Measurements from ENCODE around the gene LRRC8C.

LRRC8C gene

DNA sequence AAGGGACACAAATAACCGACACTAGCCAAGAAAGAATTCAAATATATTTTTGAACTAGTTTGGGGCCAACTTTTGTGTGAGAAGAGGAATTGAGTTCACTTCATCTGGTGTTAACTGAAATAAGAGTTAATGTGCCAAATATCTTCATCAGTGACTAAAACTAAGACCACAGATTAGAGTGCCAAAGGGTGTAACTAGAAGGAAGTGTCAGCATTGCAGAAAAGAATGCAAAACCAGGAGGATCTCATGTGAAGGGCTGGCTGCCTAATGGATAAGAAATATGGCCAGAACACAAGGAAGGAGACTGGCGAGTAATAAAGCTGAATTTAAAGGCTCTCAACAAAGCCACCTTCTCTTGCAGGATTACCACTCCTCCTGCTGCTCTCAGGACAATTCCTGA lies 126.1 kb downstream of the LRRC8C start:
- Histone ChIP-seq H3K4me2 (ENCODE audit: low read depth, low read length, poor library complexity, severe bottlenecking) (no peak overlapping the region), H3K27ac (ENCODE audit: low read depth, low read length) (no peak overlapping the region)
- TF ChIP-seq EZH2phosphoT487 (conservative IDR thresholded peaks at IDR 0.05; ENCODE audit: low read length), result no peak
- TF ChIP-seq CTCF (IDR thresholded peaks at IDR 0.05; ENCODE audit: insufficient read depth, low read length, poor library complexity, severe bottlenecking), result no peak

GRCh38 chr1:89760496-89760895 lies 127.6 kb downstream of the LRRC8C start:
- H3K4me3 ChIP-seq (ENCODE audit: insufficient read depth, low read length, poor library complexity, severe bottlenecking), result no peak overlapping the region
- H3K36me3 ChIP-seq (ENCODE audit: low read length), result no peaks in the 10 kb centered on the region
- H4K20me1 ChIP-seq (ENCODE audit: low read depth, low read length), result no peaks in the 10 kb centered on the region
- no peak for TF ChIP-seq CTCF (IDR thresholded peaks at IDR 0.05; ENCODE audit: insufficient read depth, low read length, poor library complexity, severe bottlenecking)
- no peak for TF ChIP-seq EZH2phosphoT487 (conservative IDR thresholded peaks at IDR 0.05; ENCODE audit: low read length)
- H3K9me3 ChIP-seq (ENCODE audit: insufficient read depth, low read length), result no peaks in the 10 kb centered on the region
- H3K27ac ChIP-seq (ENCODE audit: low read depth, low read length), result no peak overlapping the region
- no peak overlapping the region for H3K9ac ChIP-seq (ENCODE audit: low read length)
- H3F3A ChIP-seq (ENCODE audit: insufficient read depth), result no peaks in the 10 kb centered on the region
- no peaks in the 10 kb centered on the region for H3K79me2 ChIP-seq (ENCODE audit: insufficient read depth, low read length)
- H3K9me2 ChIP-seq (replicated peaks; ENCODE audit: insufficient read depth, low read length), result no peaks in the 10 kb centered on the region
- no peak overlapping the region for H3K4me2 ChIP-seq (ENCODE audit: low read depth, low read length, poor library complexity, severe bottlenecking)
- H2AFZ ChIP-seq (ENCODE audit: low read depth, low read length, severe bottlenecking), result no peak overlapping the region
- no peaks in the 10 kb centered on the region for H3K27me3 ChIP-seq (ENCODE audit: low read length)

More for the DNA sequence above, 126.1 kb downstream of the LRRC8C start:
- no peaks in the 10 kb centered on the region for H3K9me2 ChIP-seq (replicated peaks; ENCODE audit: insufficient read depth, low read length)
- no peak overlapping the region for H2AFZ ChIP-seq (ENCODE audit: low read depth, low read length, severe bottlenecking)
- no peak overlapping the region for H3K9ac ChIP-seq (ENCODE audit: low read length)
- H3K79me2 ChIP-seq (ENCODE audit: insufficient read depth, low read length), result no peaks in the 10 kb centered on the region
- H3K4me3 ChIP-seq (ENCODE audit: insufficient read depth, low read length, poor library complexity, severe bottlenecking), result no peak overlapping the region
- H3K27me3 ChIP-seq (ENCODE audit: low read length), result no peaks in the 10 kb centered on the region
- H3K36me3 ChIP-seq (ENCODE audit: low read length), result no peaks in the 10 kb centered on the region
- no peaks in the 10 kb centered on the region for H3K9me3 ChIP-seq (ENCODE audit: insufficient read depth, low read length)
- H4K20me1 ChIP-seq (ENCODE audit: low read depth, low read length), result no peaks in the 10 kb centered on the region
- H3F3A ChIP-seq (ENCODE audit: insufficient read depth), result no peaks in the 10 kb centered on the region

GRCh38 chr1:89761338-89761737 lies 128.4 kb downstream of the LRRC8C start:
- Histone ChIP-seq H3F3A (ENCODE audit: insufficient read depth) (no peaks in the 10 kb centered on the region), H3K36me3 (ENCODE audit: low read length) (no peaks in the 10 kb centered on the region), H4K20me1 (ENCODE audit: low read depth, low read length) (no peaks in the 10 kb centered on the region), H3K79me2 (ENCODE audit: insufficient read depth, low read length) (no peaks in the 10 kb centered on the region), H3K4me3 (ENCODE audit: insufficient read depth, low read length, poor library complexity, severe bottlenecking) (no peak overlapping the region), H3K27me3 (ENCODE audit: low read length) (no peaks in the 10 kb centered on the region), H2AFZ (ENCODE audit: low read depth, low read length, severe bottlenecking) (no peak overlapping the region), H3K9me2 (replicated peaks; ENCODE audit: insufficient read depth, low read length) (no peaks in the 10 kb centered on the region), H3K9me3 (ENCODE audit: insufficient read depth, low read length) (no peaks in the 10 kb centered on the region), H3K4me2 (ENCODE audit: low read depth, low read length, poor library complexity, severe bottlenecking) (no peak overlapping the region), H3K9ac (ENCODE audit: low read length) (no peak overlapping the region), H3K27ac (ENCODE audit: low read depth, low read length) (no peak overlapping the region)
- no peak for TF ChIP-seq CTCF (IDR thresholded peaks at IDR 0.05; ENCODE audit: insufficient read depth, low read length, poor library complexity, severe bottlenecking)
- no peak for TF ChIP-seq EZH2phosphoT487 (conservative IDR thresholded peaks at IDR 0.05; ENCODE audit: low read length)
